HL-60 (cell line): ENCODE data around the gene SYTL2.

Experiments used
- DNase-seq, 2 experiments: peaks; one replicate each; pipeline ENCODE4 v3.0.0-alpha.2; 2010 to 2020; ENCODE audit warnings: low read depth in 1 of 2, low spot score in 1 of 2
- H3K27ac ChIP-seq: fragments of 250-450 bp; sonication (Bioruptor Pico); replicated peaks from 2 replicates; pipeline ENCODE4 v1.5.1; 2020; ENCODE audit warnings: mild to moderate bottlenecking, moderate library complexity
- H3K27me3 ChIP-seq: fragments of 250-450 bp; sonication (Bioruptor Pico); 2 replicates; pipeline ENCODE4 v1.5.1; 2021; ENCODE audit warnings: mild to moderate bottlenecking, moderate library complexity; ENCODE audit not compliant: insufficient read depth, poor library complexity, severe bottlenecking
- H3K4me3 ChIP-seq: replicated peaks from 2 replicates; pipeline ENCODE4 v1.5.1; 2011; ENCODE audit warnings: mild to moderate bottlenecking, control low read depth, low read length; ENCODE audit not compliant: insufficient read depth
- GABPA ChIP-seq: IDR thresholded peaks from 2 replicates; pipeline ENCODE4 v1.6.1; 2012; ENCODE audit warnings: low read depth
- POLR2AphosphoS5 ChIP-seq: IDR thresholded peaks from 2 replicates; pipeline ENCODE4 v1.6.1; 2012; ENCODE audit warnings: low read depth
- SPI1 ChIP-seq: IDR thresholded peaks from 2 replicates; pipeline ENCODE4 v1.6.1; 2012; ENCODE audit warnings: low read depth, mild to moderate bottlenecking, borderline replicate concordance
- TF ChIP-seq, protein P1 (sequence below): IDR thresholded peaks from 2 replicates; pipeline ENCODE4 v1.6.1; 2012; ENCODE audit warnings: low read depth; ENCODE audit not compliant: insufficient replicate concordance
- TF ChIP-seq, protein P2 (sequence below): IDR thresholded peaks from one replicate; pipeline ENCODE4 v1.5.1; 2011; ENCODE audit warnings: low read length, control low read depth, inconsistent platforms; ENCODE audit not compliant: insufficient read depth

The SYTL2 gene

DNA sequence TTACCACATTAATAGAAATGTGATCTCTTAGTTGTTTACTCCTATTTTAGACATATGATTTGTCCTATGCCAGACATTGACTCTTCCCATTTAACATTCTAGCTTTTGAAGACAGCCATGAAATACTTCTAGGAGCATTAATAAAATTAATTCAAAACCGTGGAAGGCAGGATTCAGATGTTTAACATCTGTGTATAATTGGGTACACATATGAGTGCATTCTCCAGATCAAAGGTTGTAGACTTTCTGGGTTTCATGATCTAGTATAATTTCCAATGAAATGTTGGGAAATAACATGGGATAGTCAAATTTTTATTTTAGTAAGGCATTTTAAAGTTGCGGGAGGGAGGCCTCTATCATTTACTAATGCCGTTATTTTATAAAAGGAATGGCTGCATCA is 89.8 kb downstream of the SYTL2 start:
- Histone ChIP-seq H3K27me3 (no peaks in the 10 kb centered on the region), H3K27ac (no peak overlapping the region), H3K4me3 (no peak overlapping the region)
- TF ChIP-seq, protein P1, sequence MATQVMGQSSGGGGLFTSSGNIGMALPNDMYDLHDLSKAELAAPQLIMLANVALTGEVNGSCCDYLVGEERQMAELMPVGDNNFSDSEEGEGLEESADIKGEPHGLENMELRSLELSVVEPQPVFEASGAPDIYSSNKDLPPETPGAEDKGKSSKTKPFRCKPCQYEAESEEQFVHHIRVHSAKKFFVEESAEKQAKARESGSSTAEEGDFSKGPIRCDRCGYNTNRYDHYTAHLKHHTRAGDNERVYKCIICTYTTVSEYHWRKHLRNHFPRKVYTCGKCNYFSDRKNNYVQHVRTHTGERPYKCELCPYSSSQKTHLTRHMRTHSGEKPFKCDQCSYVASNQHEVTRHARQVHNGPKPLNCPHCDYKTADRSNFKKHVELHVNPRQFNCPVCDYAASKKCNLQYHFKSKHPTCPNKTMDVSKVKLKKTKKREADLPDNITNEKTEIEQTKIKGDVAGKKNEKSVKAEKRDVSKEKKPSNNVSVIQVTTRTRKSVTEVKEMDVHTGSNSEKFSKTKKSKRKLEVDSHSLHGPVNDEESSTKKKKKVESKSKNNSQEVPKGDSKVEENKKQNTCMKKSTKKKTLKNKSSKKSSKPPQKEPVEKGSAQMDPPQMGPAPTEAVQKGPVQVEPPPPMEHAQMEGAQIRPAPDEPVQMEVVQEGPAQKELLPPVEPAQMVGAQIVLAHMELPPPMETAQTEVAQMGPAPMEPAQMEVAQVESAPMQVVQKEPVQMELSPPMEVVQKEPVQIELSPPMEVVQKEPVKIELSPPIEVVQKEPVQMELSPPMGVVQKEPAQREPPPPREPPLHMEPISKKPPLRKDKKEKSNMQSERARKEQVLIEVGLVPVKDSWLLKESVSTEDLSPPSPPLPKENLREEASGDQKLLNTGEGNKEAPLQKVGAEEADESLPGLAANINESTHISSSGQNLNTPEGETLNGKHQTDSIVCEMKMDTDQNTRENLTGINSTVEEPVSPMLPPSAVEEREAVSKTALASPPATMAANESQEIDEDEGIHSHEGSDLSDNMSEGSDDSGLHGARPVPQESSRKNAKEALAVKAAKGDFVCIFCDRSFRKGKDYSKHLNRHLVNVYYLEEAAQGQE: no peak
- TF ChIP-seq SPI1 (no peak), GABPA (no peak), POLR2AphosphoS5 (no peak)
- TF ChIP-seq, protein P2, sequence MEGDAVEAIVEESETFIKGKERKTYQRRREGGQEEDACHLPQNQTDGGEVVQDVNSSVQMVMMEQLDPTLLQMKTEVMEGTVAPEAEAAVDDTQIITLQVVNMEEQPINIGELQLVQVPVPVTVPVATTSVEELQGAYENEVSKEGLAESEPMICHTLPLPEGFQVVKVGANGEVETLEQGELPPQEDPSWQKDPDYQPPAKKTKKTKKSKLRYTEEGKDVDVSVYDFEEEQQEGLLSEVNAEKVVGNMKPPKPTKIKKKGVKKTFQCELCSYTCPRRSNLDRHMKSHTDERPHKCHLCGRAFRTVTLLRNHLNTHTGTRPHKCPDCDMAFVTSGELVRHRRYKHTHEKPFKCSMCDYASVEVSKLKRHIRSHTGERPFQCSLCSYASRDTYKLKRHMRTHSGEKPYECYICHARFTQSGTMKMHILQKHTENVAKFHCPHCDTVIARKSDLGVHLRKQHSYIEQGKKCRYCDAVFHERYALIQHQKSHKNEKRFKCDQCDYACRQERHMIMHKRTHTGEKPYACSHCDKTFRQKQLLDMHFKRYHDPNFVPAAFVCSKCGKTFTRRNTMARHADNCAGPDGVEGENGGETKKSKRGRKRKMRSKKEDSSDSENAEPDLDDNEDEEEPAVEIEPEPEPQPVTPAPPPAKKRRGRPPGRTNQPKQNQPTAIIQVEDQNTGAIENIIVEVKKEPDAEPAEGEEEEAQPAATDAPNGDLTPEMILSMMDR: no peak
- no peak for DNase-seq

DNA sequence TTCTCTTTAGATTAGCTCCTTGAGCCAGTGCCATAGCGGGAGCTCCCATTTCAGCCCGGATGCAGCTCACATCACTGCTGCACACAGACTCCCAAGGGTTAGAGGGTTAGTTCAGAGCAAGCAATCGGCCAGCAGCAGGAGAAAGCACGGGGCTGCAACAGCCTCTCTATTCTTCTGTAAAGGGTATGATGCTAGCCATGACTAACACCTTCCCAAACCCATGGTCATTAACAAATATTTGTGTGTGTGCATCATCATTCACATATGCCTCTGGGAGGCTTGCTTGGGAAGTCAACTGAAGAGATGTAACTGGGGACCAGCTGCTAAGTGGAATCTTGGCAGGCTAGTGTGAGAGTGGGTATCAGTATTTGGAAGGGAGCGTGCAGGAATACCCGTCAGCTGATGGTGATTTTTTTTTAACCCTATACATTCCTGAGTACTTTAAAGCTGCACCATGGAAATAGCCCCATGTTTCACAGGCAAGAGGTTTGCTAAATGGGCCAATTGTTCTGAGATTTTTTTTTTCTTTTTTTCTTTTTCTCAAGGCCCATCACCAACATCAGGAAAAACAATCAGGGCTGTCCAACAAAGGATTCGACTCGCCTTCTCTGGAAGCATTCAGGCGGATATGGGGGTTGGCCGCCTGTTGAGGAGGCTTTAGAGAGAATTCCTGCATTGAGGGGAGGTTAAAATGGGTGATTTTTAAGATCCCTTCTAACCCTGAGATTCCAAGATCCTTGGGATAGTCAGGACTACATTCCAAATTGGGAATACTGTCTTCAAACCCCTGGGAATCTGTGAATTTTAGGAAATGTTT is 91.7 kb downstream of the SYTL2 start:
- no peaks in the 10 kb centered on the region for H3K27me3 ChIP-seq
- H3K27ac ChIP-seq: no peak overlapping the region
- no peak overlapping the region for H3K4me3 ChIP-seq
- no peak for DNase-seq
- no peak for TF ChIP-seq SPI1

DNA sequence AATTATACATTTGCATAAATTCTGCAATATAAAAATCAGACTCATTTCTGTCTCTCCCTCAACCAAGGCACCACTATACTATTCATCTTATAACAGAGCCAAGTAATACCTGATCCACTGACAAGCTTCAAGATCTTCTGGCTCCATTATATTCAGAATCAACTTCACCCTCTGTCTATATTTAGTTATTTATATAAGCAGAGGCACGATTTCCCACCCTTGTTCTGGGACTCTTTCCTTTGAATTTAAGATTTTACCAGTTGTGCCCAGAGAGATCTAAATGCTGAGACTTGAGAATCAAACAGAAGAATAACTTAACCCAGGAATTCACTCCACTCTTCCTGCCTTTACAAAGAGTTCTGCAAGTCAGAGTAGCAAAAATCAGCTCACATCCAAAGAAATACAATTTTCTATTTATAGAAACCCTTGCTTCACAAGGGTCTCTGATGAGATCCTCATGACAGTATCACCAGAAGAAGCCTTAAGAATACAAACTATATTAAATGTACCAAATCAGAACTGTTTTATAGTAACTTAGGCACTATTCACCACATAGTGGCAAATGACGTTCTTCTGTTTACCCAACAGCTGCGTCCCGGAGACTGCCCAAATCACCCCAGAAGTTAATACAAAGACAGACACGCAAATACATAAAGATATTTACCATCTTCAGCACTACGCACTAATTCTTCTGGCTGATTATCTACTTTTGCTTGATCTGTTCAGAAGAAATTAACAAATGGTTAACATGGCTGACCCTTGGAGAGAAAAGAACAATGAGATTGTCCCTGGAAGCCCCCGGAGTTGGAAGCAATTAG is 92.6 kb downstream of the SYTL2 start:
- Histone ChIP-seq H3K4me3 (no peak overlapping the region), H3K27ac (no peak overlapping the region), H3K27me3 (no peaks in the 10 kb centered on the region)
- no peak for DNase-seq
- TF ChIP-seq, protein P2: no peak
- TF ChIP-seq, protein P1: no peak
- no peak for TF ChIP-seq POLR2AphosphoS5
- no peak for TF ChIP-seq SPI1

DNA sequence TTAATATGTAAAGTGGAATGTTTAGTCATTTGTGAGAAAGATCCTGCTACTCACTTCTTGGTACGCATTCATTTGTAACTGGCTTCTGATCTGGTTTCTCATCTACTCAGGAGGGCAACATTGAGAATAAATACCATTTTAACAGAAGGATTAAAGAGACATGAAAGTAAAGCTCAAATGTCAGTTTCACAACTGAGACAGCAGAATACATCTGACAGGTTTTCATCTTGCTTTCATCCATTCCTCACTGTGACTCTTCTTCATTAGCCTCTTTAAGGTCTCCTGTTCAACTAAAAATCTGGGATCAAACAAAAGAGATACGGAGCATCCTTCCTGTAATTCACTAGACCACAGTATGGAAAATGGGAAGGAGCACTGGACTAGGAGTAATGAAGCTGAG is 93.5 kb downstream of the SYTL2 start:
- Histone ChIP-seq H3K27ac (no peak overlapping the region), H3K27me3 (no peaks in the 10 kb centered on the region), H3K4me3 (no peak overlapping the region)
- TF ChIP-seq POLR2AphosphoS5: no peak
- TF ChIP-seq, protein P2: no peak
- TF ChIP-seq SPI1: no peak
- TF ChIP-seq GABPA: no peak
- no peak for DNase-seq
